Loucy (cell line): Measurements from ENCODE around the gene RINT1.
A peak's percentile ranks its signal among the peaks of the same experiment; 100 is the strongest.

Experiments
- H2AFZ ChIP-seq: fragments of 200-600 bp; sonication (generic); 2 replicates; pipeline ENCODE4 v1.6.0; 2016; ENCODE audit warnings: antibody characterized with exemption, mild to moderate bottlenecking, low read length, moderate library complexity
- H3F3A ChIP-seq: fragments of 200-600 bp; 2 replicates; pipeline ENCODE4 v1.6.0; 2016; ENCODE audit warnings: antibody characterized with exemption, low read depth, mild to moderate bottlenecking
- H3K27me3 ChIP-seq: fragments of 200-600 bp; sonication (generic); 2 replicates; pipeline ENCODE4 v1.6.1; 2014; ENCODE audit warnings: low read length, mild to moderate bottlenecking; ENCODE audit not compliant: insufficient read depth, poor library complexity, severe bottlenecking
- H3K36me3 ChIP-seq: fragments of 200-600 bp; sonication (generic); 2 replicates; pipeline ENCODE4 v1.6.1; 2016; ENCODE audit warnings: low read length; ENCODE audit not compliant: insufficient read depth
- H3K4me1 ChIP-seq: fragments of 200-600 bp; sonication (generic); 2 replicates; pipeline ENCODE4 v1.5.1; 2014; ENCODE audit warnings: low read length, mild to moderate bottlenecking; ENCODE audit not compliant: insufficient read depth, poor library complexity, severe bottlenecking
- H3K4me2 ChIP-seq: fragments of 200-600 bp; sonication (generic); 2 replicates; pipeline ENCODE4 v1.6.0; 2014; ENCODE audit warnings: antibody characterized with exemption, low read length, low read depth, mild to moderate bottlenecking; ENCODE audit not compliant: poor library complexity, severe bottlenecking
- H3K4me3 ChIP-seq: fragments of 200-600 bp; sonication (generic); 2 replicates; pipeline ENCODE4 v1.5.1; 2014; ENCODE audit warnings: low read length, mild to moderate bottlenecking, mixed read lengths; ENCODE audit not compliant: poor library complexity, severe bottlenecking
- H3K79me2 ChIP-seq: fragments of 200-600 bp; sonication (generic); 2 replicates; pipeline ENCODE4 v1.6.1; 2014; ENCODE audit warnings: low read length; ENCODE audit not compliant: insufficient read depth
- H3K9ac ChIP-seq: fragments of 200-600 bp; sonication (generic); 2 replicates; pipeline ENCODE4 v1.6.0; 2014; ENCODE audit warnings: mild to moderate bottlenecking, low read depth, low read length, moderate library complexity; ENCODE audit not compliant: poor library complexity, severe bottlenecking
- H3K9me2 ChIP-seq: fragments of 200-600 bp; sonication (generic); replicated peaks from 2 replicates; pipeline ENCODE4 v1.6.1; 2016; ENCODE audit warnings: low read depth, low read length, mixed read lengths
- H3K9me3 ChIP-seq: fragments of 200-600 bp; sonication (generic); 2 replicates; pipeline ENCODE4 v1.6.1; 2014; ENCODE audit warnings: mild to moderate bottlenecking, antibody characterized with exemption, low read length, low read depth; ENCODE audit not compliant: insufficient read depth
- H4K20me1 ChIP-seq: fragments of 200-600 bp; sonication (generic); 2 replicates; pipeline ENCODE4 v1.6.0; 2014; ENCODE audit warnings: antibody characterized with exemption, low read length, mild to moderate bottlenecking; ENCODE audit not compliant: insufficient read depth, poor library complexity, severe bottlenecking
- EZH2phosphoT487 ChIP-seq: fragments of 200-600 bp; IDR thresholded peaks from 2 replicates; pipeline ENCODE4 v1.6.1; 2018; ENCODE audit warnings: antibody characterized with exemption, mild to moderate bottlenecking, moderate library complexity, borderline replicate concordance
- TF ChIP-seq, protein P1 (sequence below): fragments of 200-600 bp; sonication (generic); conservative IDR thresholded peaks from 2 replicates; pipeline ENCODE4 v1.5.1; 2014; ENCODE audit warnings: mild to moderate bottlenecking, antibody characterized with exemption, low read length

The RINT1 gene

DNA sequence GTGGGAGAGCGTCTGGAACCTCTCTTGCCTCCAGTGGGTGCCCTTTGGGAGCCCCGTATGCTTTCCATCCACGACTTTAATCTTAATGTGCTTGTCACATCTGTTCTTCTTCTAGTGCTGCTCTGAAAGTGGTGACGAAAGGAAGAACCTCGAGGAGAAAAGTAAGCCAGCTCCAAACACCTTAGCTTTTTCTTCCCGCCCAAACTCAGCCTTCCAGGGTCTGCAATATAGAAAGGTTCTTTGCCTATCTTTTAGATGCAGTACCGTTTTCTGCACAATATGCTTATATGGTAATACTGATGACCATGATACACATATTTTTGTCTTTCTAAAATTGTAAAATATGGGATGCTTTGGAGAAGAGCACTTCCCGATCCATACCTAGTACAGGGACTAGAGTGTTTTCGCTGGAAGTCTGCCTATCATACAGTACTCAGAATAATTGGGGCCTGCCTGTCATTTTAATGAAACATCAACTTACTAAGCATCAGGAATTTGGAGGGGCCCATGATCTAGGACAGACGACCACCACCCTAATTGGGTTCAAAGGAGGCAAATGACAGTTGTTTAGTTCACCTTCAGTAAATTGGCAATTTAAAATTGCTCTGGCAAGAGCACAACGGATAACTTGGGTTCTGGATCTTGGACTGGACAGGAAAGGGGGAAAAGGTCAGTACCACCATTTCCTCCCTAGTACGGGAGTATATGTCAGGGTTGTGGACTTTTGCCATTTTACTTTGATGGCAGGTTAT is 884 bp downstream of the RINT1 start:
- H3K9me2 ChIP-seq: no peaks in the 10 kb centered on the region
- H3K36me3 ChIP-seq: no peaks in the 10 kb centered on the region
- TF ChIP-seq EZH2phosphoT487: no peak
- TF ChIP-seq, protein P1, sequence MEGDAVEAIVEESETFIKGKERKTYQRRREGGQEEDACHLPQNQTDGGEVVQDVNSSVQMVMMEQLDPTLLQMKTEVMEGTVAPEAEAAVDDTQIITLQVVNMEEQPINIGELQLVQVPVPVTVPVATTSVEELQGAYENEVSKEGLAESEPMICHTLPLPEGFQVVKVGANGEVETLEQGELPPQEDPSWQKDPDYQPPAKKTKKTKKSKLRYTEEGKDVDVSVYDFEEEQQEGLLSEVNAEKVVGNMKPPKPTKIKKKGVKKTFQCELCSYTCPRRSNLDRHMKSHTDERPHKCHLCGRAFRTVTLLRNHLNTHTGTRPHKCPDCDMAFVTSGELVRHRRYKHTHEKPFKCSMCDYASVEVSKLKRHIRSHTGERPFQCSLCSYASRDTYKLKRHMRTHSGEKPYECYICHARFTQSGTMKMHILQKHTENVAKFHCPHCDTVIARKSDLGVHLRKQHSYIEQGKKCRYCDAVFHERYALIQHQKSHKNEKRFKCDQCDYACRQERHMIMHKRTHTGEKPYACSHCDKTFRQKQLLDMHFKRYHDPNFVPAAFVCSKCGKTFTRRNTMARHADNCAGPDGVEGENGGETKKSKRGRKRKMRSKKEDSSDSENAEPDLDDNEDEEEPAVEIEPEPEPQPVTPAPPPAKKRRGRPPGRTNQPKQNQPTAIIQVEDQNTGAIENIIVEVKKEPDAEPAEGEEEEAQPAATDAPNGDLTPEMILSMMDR: no peak
- peaks cover 31% of the 10 kb centered on the region for H3K79me2 ChIP-seq
- peak overlapping the region; percentile 83 for H3K4me2 ChIP-seq
- no peaks in the 10 kb centered on the region for H3K9me3 ChIP-seq
- peak overlapping the region; percentile 82 for H3K9ac ChIP-seq
- peak overlapping the region; percentile 92 for H3K4me3 ChIP-seq
- H4K20me1 ChIP-seq: peaks cover 11% of the 10 kb centered on the region
- H2AFZ ChIP-seq: peak overlapping the region; percentile 88
- no peaks in the 10 kb centered on the region for H3K27me3 ChIP-seq
- no peaks in the 10 kb centered on the region for H3F3A ChIP-seq
- peaks cover 24% of the 10 kb centered on the region for H3K4me1 ChIP-seq

GRCh38 chr7:105538339-105538738 is 6.3 kb downstream of the RINT1 start:
- H4K20me1 ChIP-seq: peaks cover 2% of the 10 kb centered on the region
- H2AFZ ChIP-seq: no peak overlapping the region
- no peak for TF ChIP-seq EZH2phosphoT487
- TF ChIP-seq, protein P1: peak; percentile 37
- H3K9ac ChIP-seq: no peak overlapping the region
- H3K27me3 ChIP-seq: no peaks in the 10 kb centered on the region
- no peaks in the 10 kb centered on the region for H3F3A ChIP-seq
- H3K4me3 ChIP-seq: no peak overlapping the region
- H3K79me2 ChIP-seq: peaks cover 22% of the 10 kb centered on the region
- peaks cover 21% of the 10 kb centered on the region for H3K36me3 ChIP-seq
- no peaks in the 10 kb centered on the region for H3K9me2 ChIP-seq
- H3K4me2 ChIP-seq: no peak overlapping the region
- H3K9me3 ChIP-seq: no peaks in the 10 kb centered on the region
- peaks cover 9% of the 10 kb centered on the region for H3K4me1 ChIP-seq

GRCh38 chr7:105559926-105560325 is 27.9 kb downstream of the RINT1 start:
- no peaks in the 10 kb centered on the region for H4K20me1 ChIP-seq
- no peak for TF ChIP-seq EZH2phosphoT487
- TF ChIP-seq, protein P1: no peak
- H3F3A ChIP-seq: no peaks in the 10 kb centered on the region
- H3K4me1 ChIP-seq: no peaks in the 10 kb centered on the region
- H2AFZ ChIP-seq: no peak overlapping the region
- H3K36me3 ChIP-seq: peaks cover 55% of the 10 kb centered on the region; the same call in 1 of the 2 replicates
- H3K79me2 ChIP-seq: no peaks in the 10 kb centered on the region
- no peak overlapping the region for H3K4me3 ChIP-seq
- no peaks in the 10 kb centered on the region for H3K9me3 ChIP-seq
- H3K9ac ChIP-seq: no peak overlapping the region
- H3K9me2 ChIP-seq: no peaks in the 10 kb centered on the region
- no peak overlapping the region for H3K4me2 ChIP-seq
- H3K27me3 ChIP-seq: no peaks in the 10 kb centered on the region
